ENCODE results near the gene S100A6.
"Not testable (repeated sequence)": the region's sequence is repeated elsewhere in the genome, so short reads cannot be mapped to it uniquely, and the experiment has no call there.

S100A6 gene

DNA sequence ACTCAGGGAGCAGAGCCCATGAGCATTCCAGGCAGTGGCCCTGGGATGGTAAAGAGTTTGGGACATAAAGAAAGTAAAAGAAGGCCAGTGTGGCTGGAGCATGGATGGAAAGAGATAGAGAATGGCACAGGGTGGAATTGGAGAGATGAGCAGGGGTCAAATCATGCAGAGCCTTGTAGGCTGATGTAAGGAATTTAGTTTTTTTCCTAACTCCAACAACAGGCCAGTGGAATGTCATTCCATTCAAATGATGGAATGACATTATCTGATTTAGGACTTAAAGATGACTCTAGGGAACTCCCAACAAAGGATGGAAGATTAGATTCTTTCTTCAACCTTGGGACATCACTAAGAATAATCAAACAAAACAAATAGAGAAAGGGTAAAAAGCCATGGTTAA, 42.7 kb upstream of the S100A6 start:
- Histone ChIP-seq H3K4me3 (ENCODE audit: severe bottlenecking) (no peak overlapping the region), H3K9me3 (ENCODE audit: severe bottlenecking) (no peaks in the 10 kb centered on the region), H3K27me3 (ENCODE audit: insufficient read depth, poor library complexity, severe bottlenecking) (no peaks in the 10 kb centered on the region), H3K36me3 (ENCODE audit: low read depth) (no peaks in the 10 kb centered on the region), H3K4me1 (ENCODE audit: insufficient read depth, poor library complexity, severe bottlenecking) (peaks cover 3% of the 10 kb centered on the region), H3K27ac (ENCODE audit: poor library complexity, severe bottlenecking) (no peak overlapping the region)
- DNase-seq (ENCODE audit: low spot score) (no peak), ATAC-seq (ENCODE audit: low read depth) (0 out of 3 replicates have a peak, but pooled peaks have one; percentile 12)
- no peak for TF ChIP-seq CTCF (IDR thresholded peaks at IDR 0.05; ENCODE audit: poor library complexity, severe bottlenecking)

GRCh38 chr1:153577624-153578051, 41.8 kb upstream of the S100A6 start:
- Histone ChIP-seq H3K9me3 (ENCODE audit: severe bottlenecking) (no peaks in the 10 kb centered on the region), H3K27ac (ENCODE audit: poor library complexity, severe bottlenecking) (no peak overlapping the region), H3K36me3 (ENCODE audit: low read depth) (no peaks in the 10 kb centered on the region), H3K27me3 (ENCODE audit: insufficient read depth, poor library complexity, severe bottlenecking) (no peaks in the 10 kb centered on the region), H3K4me3 (ENCODE audit: severe bottlenecking) (no peak overlapping the region), H3K4me1 (ENCODE audit: insufficient read depth, poor library complexity, severe bottlenecking) (peaks cover 11% of the 10 kb centered on the region)
- TF ChIP-seq CTCF (IDR thresholded peaks at IDR 0.05; ENCODE audit: poor library complexity, severe bottlenecking): no peak
- no peak for DNase-seq (ENCODE audit: low spot score)
- peak; percentile 39; the same call in 2 of the 3 replicates for ATAC-seq (ENCODE audit: low read depth)

GRCh38 chr1:153577138-153577537, 41.3 kb upstream of the S100A6 start:
- H3K27ac ChIP-seq (ENCODE audit: poor library complexity, severe bottlenecking): no peak overlapping the region
- H3K36me3 ChIP-seq (ENCODE audit: low read depth): no peaks in the 10 kb centered on the region
- no peak overlapping the region for H3K4me3 ChIP-seq (ENCODE audit: severe bottlenecking)
- TF ChIP-seq CTCF (IDR thresholded peaks at IDR 0.05; ENCODE audit: poor library complexity, severe bottlenecking): no peak
- no peaks in the 10 kb centered on the region for H3K27me3 ChIP-seq (ENCODE audit: insufficient read depth, poor library complexity, severe bottlenecking)
- ATAC-seq (ENCODE audit: low read depth): no peak
- no peaks in the 10 kb centered on the region for H3K9me3 ChIP-seq (ENCODE audit: severe bottlenecking)
- peaks cover 16% of the 10 kb centered on the region for H3K4me1 ChIP-seq (ENCODE audit: insufficient read depth, poor library complexity, severe bottlenecking)
- DNase-seq (ENCODE audit: low spot score): no peak

GRCh38 chr1:153575497-153575896, 39.7 kb upstream of the S100A6 start:
- not testable (repeated sequence) for H3K27me3 ChIP-seq (ENCODE audit: insufficient read depth, poor library complexity, severe bottlenecking); H3K36me3 ChIP-seq (ENCODE audit: low read depth); H3K27ac ChIP-seq (ENCODE audit: poor library complexity, severe bottlenecking); H3K9me3 ChIP-seq (ENCODE audit: severe bottlenecking); DNase-seq (ENCODE audit: low spot score); H3K4me3 ChIP-seq (ENCODE audit: severe bottlenecking); ATAC-seq (ENCODE audit: low read depth)
- H3K4me1 ChIP-seq (ENCODE audit: insufficient read depth, poor library complexity, severe bottlenecking): peaks cover 16% of the 10 kb centered on the region

DNA sequence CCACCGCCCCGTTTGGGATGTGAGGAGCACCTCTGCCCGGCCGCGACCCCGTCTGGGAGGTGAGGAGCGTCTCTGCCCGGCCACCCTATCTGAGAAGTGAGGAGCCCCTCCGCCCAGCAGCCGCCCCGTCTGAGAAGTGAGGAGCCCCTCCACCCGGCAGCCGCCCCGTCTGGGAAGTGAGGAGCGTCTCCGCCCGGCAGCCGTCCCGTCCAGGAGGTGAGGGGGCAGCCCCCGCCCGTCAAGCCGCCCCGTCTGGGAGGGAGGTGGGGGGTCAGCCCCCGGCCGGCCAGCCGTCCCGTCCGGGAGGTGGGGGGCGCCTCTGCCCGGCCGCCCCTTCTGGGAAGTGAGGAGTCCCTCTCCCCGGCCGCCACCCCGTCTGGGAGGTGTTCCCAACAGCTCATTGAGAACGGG, 39.3 kb upstream of the S100A6 start:
- H3K36me3 ChIP-seq (ENCODE audit: low read depth); H3K9me3 ChIP-seq (ENCODE audit: severe bottlenecking); H3K27ac ChIP-seq (ENCODE audit: poor library complexity, severe bottlenecking); H3K27me3 ChIP-seq (ENCODE audit: insufficient read depth, poor library complexity, severe bottlenecking); DNase-seq (ENCODE audit: low spot score); ATAC-seq (ENCODE audit: low read depth); H3K4me3 ChIP-seq (ENCODE audit: severe bottlenecking): not testable (repeated sequence)
- H3K4me1 ChIP-seq (ENCODE audit: insufficient read depth, poor library complexity, severe bottlenecking): peaks cover 16% of the 10 kb centered on the region

- no peaks in the 10 kb centered on the region for H3K36me3 ChIP-seq (ENCODE audit: low read depth)
- H3K27me3 ChIP-seq (ENCODE audit: insufficient read depth, poor library complexity, severe bottlenecking): no peaks in the 10 kb centered on the region
- ATAC-seq (ENCODE audit: low read depth): no peak
- peaks cover 20% of the 10 kb centered on the region for H3K4me1 ChIP-seq (ENCODE audit: insufficient read depth, poor library complexity, severe bottlenecking)
- DNase-seq (ENCODE audit: low spot score): no peak
- H3K9me3 ChIP-seq (ENCODE audit: severe bottlenecking): no peaks in the 10 kb centered on the region
- TF ChIP-seq CTCF (IDR thresholded peaks at IDR 0.05; ENCODE audit: poor library complexity, severe bottlenecking): no peak
- no peak overlapping the region for H3K4me3 ChIP-seq (ENCODE audit: severe bottlenecking)
- peak overlapping the region; percentile 82 for H3K27ac ChIP-seq (ENCODE audit: poor library complexity, severe bottlenecking)
Observed at GRCh38 chr1:153573351-153573750, 37.6 kb upstream of the S100A6 start.

Data from RWPE2 (cell line).